Measurements from ENCODE around the gene GPR17.

The GPR17 gene

GRCh38 chr2:127609031-127609751 lies 36.8 kb upstream of the GPR17 start:
- Mint-ChIP-seq H3K27me3 (peaks cover 2% of the 10 kb centered on the region), H3K9me3 (peaks cover 5% of the 10 kb centered on the region), H3K4me1 (peaks cover 27% of the 10 kb centered on the region), H3K4me3 (no peak overlapping the region), H3K27ac (no peak overlapping the region), H3K36me3 (peaks cover 5% of the 10 kb centered on the region)
- ATAC-seq (ENCODE audit: low read depth) (no peak), DNase-seq (ENCODE audit: low spot score in 2 of 2) (no peak)

GRCh38 chr2:127609818-127610217 lies 36.1 kb upstream of the GPR17 start:
- Mint-ChIP-seq H3K27ac (no peak overlapping the region), H3K9me3 (peaks cover 5% of the 10 kb centered on the region)

GRCh38 chr2:127610561-127610960 lies 35.4 kb upstream of the GPR17 start:
- Mint-ChIP-seq H3K4me1 (peaks cover 24% of the 10 kb centered on the region), H3K36me3 (peaks cover 5% of the 10 kb centered on the region), H3K27ac (no peak overlapping the region), H3K27me3 (peaks cover 2% of the 10 kb centered on the region), H3K9me3 (peaks cover 5% of the 10 kb centered on the region), H3K4me3 (no peak overlapping the region)
- no peak for ATAC-seq (ENCODE audit: low read depth)
- DNase-seq (ENCODE audit: low spot score in 2 of 2): no peak

More at GRCh38 chr2:127609818-127610217, 36.1 kb upstream of the GPR17 start:
- Mint-ChIP-seq H3K4me3 (no peak overlapping the region), H3K4me1 (peaks cover 27% of the 10 kb centered on the region), H3K27me3 (peaks cover 2% of the 10 kb centered on the region), H3K36me3 (peaks cover 5% of the 10 kb centered on the region)
- ATAC-seq (ENCODE audit: low read depth) (no peak), DNase-seq (ENCODE audit: low spot score in 2 of 2) (no peak)

GRCh38 chr2:127611076-127611925 lies 34.7 kb upstream of the GPR17 start:
- no peak for ATAC-seq (ENCODE audit: low read depth)
- Mint-ChIP-seq H3K27me3 (peaks cover 2% of the 10 kb centered on the region), H3K36me3 (peaks cover 5% of the 10 kb centered on the region), H3K4me1 (peaks cover 17% of the 10 kb centered on the region), H3K27ac (no peak overlapping the region), H3K4me3 (no peak overlapping the region), H3K9me3 (peaks cover 5% of the 10 kb centered on the region)
- no peak for DNase-seq (ENCODE audit: low spot score in 2 of 2)

- Mint-ChIP-seq H3K4me3 (no peak overlapping the region), H3K36me3 (peaks cover 5% of the 10 kb centered on the region), H3K27ac (no peak overlapping the region), H3K9me3 (peaks cover 5% of the 10 kb centered on the region), H3K27me3 (no peaks in the 10 kb centered on the region), H3K4me1 (peaks cover 9% of the 10 kb centered on the region)
- ATAC-seq (ENCODE audit: low read depth) (no peak), DNase-seq (ENCODE audit: low spot score in 2 of 2) (no peak)
Observed at GRCh38 chr2:127612111-127612822, 33.7 kb upstream of the GPR17 start.

GRCh38 chr2:127614246-127614645 lies 31.7 kb upstream of the GPR17 start:
- H3K27ac Mint-ChIP-seq: no peak overlapping the region
- peaks cover 12% of the 10 kb centered on the region for H3K4me1 Mint-ChIP-seq
- DNase-seq (ENCODE audit: low spot score in 2 of 2) (no peak), ATAC-seq (ENCODE audit: low read depth) (no peak)
- peaks cover 5% of the 10 kb centered on the region for H3K36me3 Mint-ChIP-seq
- H3K9me3 Mint-ChIP-seq: peaks cover 5% of the 10 kb centered on the region
- no peaks in the 10 kb centered on the region for H3K27me3 Mint-ChIP-seq
- H3K4me3 Mint-ChIP-seq: no peak overlapping the region

- Mint-ChIP-seq H3K4me3 (no peak overlapping the region), H3K27ac (no peak overlapping the region), H3K36me3 (peaks cover 5% of the 10 kb centered on the region), H3K9me3 (peaks cover 5% of the 10 kb centered on the region), H3K27me3 (no peaks in the 10 kb centered on the region), H3K4me1 (peaks cover 16% of the 10 kb centered on the region)
- ATAC-seq (ENCODE audit: low read depth) (no peak), DNase-seq (ENCODE audit: low spot score in 2 of 2) (no peak)
Observed at GRCh38 chr2:127614731-127615130, 31.2 kb upstream of the GPR17 start.

- H3K36me3 Mint-ChIP-seq: peaks cover 5% of the 10 kb centered on the region
- no peaks in the 10 kb centered on the region for H3K27me3 Mint-ChIP-seq
- no peak overlapping the region for H3K27ac Mint-ChIP-seq
- ATAC-seq (ENCODE audit: low read depth): no peak
- peaks cover 18% of the 10 kb centered on the region for H3K4me1 Mint-ChIP-seq
- no peak overlapping the region for H3K4me3 Mint-ChIP-seq
- DNase-seq (ENCODE audit: low spot score in 2 of 2): peak in 1 of 2 donors; percentile 7
- H3K9me3 Mint-ChIP-seq: peaks cover 5% of the 10 kb centered on the region
Observed at GRCh38 chr2:127615511-127616166, 30.3 kb upstream of the GPR17 start.

- ATAC-seq (ENCODE audit: low read depth) (no peak), DNase-seq (ENCODE audit: low spot score in 2 of 2) (peak in 1 of 2 donors; percentile 6)
- H3K4me3 Mint-ChIP-seq: peak overlapping the region; percentile 61
- no peaks in the 10 kb centered on the region for H3K27me3 Mint-ChIP-seq
- peaks cover 30% of the 10 kb centered on the region for H3K4me1 Mint-ChIP-seq
- H3K27ac Mint-ChIP-seq: no peak overlapping the region
- no peaks in the 10 kb centered on the region for H3K9me3 Mint-ChIP-seq
- no peaks in the 10 kb centered on the region for H3K36me3 Mint-ChIP-seq
Observed at GRCh38 chr2:127618551-127619202, 27.3 kb upstream of the GPR17 start.

- ATAC-seq (ENCODE audit: low read depth) (no peak), DNase-seq (ENCODE audit: low spot score in 2 of 2) (peak in 1 of 2 donors; percentile 5)
- H3K4me1 Mint-ChIP-seq: peaks cover 31% of the 10 kb centered on the region
- H3K4me3 Mint-ChIP-seq: peak overlapping the region; percentile 76
- no peaks in the 10 kb centered on the region for H3K9me3 Mint-ChIP-seq
- peak overlapping the region; percentile 54 for H3K27ac Mint-ChIP-seq
- H3K27me3 Mint-ChIP-seq: no peaks in the 10 kb centered on the region
- no peaks in the 10 kb centered on the region for H3K36me3 Mint-ChIP-seq
Observed at GRCh38 chr2:127619203-127619590, 26.8 kb upstream of the GPR17 start.

- Mint-ChIP-seq H3K4me1 (peaks cover 34% of the 10 kb centered on the region), H3K27me3 (no peaks in the 10 kb centered on the region), H3K27ac (peak overlapping the region; percentile 54), H3K9me3 (no peaks in the 10 kb centered on the region), H3K4me3 (peak overlapping the region; percentile 76), H3K36me3 (no peaks in the 10 kb centered on the region)
- ATAC-seq (ENCODE audit: low read depth) (peak; percentile 25), DNase-seq (ENCODE audit: low spot score in 2 of 2) (peak in 1 of 2 donors; percentile 19)
Observed at GRCh38 chr2:127619877-127620705, 25.9 kb upstream of the GPR17 start.

- Mint-ChIP-seq H3K4me3 (peak overlapping the region; percentile 61), H3K27me3 (no peaks in the 10 kb centered on the region), H3K9me3 (no peaks in the 10 kb centered on the region), H3K4me1 (peaks cover 34% of the 10 kb centered on the region), H3K36me3 (no peaks in the 10 kb centered on the region), H3K27ac (no peak overlapping the region)
- ATAC-seq (ENCODE audit: low read depth) (peak; percentile 87), DNase-seq (ENCODE audit: low spot score in 2 of 2) (no peak)
Observed at GRCh38 chr2:127620866-127621265, 25.1 kb upstream of the GPR17 start.
